Coronary artery (tissue), 2 donors: ENCODE data around the gene BABAM2.

Experiments
- DNase-seq: peaks from one replicate; pipeline ENCODE4 v3.0.0-alpha.2; 2017; ENCODE audit warnings: low spot score
- H3K27ac ChIP-seq, 2 donors: fragments of 200-600 bp; sonication (generic); one replicate each; pipeline ENCODE4 v1.5.1; 2016 to 2019
- H3K4me3 ChIP-seq: fragments of 200-600 bp; sonication (generic); 2 replicates; pipeline ENCODE4 v1.5.1; 2016; ENCODE audit warnings: mild to moderate bottlenecking, moderate library complexity
- TF ChIP-seq, protein P1 (sequence below): fragments of 200-600 bp; sonication (generic); IDR thresholded peaks from one replicate; pipeline ENCODE4 v1.5.1; 2019; ENCODE audit warnings: antibody characterized with exemption

The BABAM2 gene

DNA sequence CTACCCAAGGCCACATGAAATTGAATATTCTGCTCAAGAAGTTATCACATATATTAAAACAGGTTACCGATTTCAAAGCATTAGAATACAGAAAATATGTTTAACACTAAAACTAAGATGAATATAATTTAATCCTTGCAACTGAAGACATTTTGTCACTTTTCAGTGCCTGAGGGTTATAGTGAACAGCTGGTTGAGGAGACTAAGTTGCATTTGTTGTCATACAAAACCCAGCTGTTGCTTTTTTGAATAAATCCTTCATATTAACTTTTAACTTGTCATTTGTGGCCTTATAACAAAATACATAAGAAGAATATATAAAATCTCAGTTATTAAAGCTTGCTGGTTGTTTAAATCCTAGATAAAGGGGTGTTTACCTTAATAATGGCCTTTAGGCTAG is 37.8 kb upstream of the BABAM2 start:
- DNase-seq = no peak
- TF ChIP-seq, protein P1, sequence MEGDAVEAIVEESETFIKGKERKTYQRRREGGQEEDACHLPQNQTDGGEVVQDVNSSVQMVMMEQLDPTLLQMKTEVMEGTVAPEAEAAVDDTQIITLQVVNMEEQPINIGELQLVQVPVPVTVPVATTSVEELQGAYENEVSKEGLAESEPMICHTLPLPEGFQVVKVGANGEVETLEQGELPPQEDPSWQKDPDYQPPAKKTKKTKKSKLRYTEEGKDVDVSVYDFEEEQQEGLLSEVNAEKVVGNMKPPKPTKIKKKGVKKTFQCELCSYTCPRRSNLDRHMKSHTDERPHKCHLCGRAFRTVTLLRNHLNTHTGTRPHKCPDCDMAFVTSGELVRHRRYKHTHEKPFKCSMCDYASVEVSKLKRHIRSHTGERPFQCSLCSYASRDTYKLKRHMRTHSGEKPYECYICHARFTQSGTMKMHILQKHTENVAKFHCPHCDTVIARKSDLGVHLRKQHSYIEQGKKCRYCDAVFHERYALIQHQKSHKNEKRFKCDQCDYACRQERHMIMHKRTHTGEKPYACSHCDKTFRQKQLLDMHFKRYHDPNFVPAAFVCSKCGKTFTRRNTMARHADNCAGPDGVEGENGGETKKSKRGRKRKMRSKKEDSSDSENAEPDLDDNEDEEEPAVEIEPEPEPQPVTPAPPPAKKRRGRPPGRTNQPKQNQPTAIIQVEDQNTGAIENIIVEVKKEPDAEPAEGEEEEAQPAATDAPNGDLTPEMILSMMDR = no peak
- Histone ChIP-seq H3K4me3 (no peak overlapping the region), H3K27ac (no peak overlapping the region)

DNA sequence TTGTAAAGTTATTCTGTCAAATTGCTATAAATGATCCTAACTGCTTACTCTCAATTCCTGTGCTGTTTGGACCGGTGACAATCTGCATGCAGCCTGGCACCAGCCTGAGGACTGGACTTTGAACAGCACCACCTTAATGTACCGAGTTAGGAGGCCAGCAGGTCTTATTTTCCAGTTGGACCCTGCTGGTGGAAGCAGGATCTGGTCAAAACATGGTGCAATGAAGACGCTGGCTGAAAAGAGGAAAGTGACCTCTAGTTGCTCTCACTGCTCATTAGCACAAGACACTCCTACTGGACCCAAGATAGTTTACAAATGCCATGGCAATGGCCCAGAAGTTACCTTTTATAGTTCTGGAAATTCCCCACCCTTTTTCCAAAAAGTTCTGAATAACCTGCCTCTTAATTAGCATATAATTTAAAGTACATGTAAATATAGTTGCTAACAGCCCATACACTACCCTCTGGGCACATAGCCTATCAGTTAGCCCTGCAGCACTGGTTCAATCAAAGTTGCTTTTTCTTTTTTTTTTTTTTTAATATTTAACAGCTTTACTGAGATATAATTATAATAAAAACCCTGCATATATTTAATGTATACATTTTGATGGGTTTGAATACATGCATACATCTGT is 36.2 kb upstream of the BABAM2 start:
- no peak for DNase-seq
- H3K27ac ChIP-seq = no peak overlapping the region
- TF ChIP-seq, protein P1 = no peak
- H3K4me3 ChIP-seq = no peak overlapping the region

- TF ChIP-seq, protein P1 = no peak
- Histone ChIP-seq H3K4me3 (no peak overlapping the region), H3K27ac (no peak overlapping the region)
- DNase-seq = no peak
Observed at GRCh38 chr2:27855476-27855875, 35.1 kb upstream of the BABAM2 start.

DNA sequence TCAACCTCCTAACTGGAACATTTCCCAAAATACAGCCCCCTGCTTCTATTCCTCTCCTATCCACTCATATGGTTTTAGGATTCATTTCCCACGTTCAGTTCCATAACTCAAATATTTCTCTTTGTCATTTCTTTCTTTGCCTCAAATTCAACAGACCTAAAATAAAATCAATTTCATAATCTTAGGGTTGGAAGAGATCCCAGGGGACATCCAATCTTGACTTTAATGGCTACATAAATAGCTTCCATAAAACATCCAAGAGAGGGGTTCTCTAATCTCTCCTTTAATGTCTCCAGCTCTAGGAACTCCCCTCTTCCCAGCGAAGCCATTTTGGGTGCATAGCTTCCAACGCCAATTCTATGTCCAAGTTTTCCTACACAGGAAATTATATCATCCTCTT is 34.1 kb upstream of the BABAM2 start:
- no peak overlapping the region for H3K4me3 ChIP-seq
- TF ChIP-seq, protein P1 = no peak
- H3K27ac ChIP-seq = no peak overlapping the region
- DNase-seq = no peak

GRCh38 chr2:27856956-27857355 is 33.6 kb upstream of the BABAM2 start:
- no peak for DNase-seq
- Histone ChIP-seq H3K4me3 (no peak overlapping the region), H3K27ac (no peak overlapping the region)
- TF ChIP-seq, protein P1 = no peak

- Histone ChIP-seq H3K4me3 (no peak overlapping the region), H3K27ac (no peak overlapping the region)
- TF ChIP-seq, protein P1 = no peak
- no peak for DNase-seq
Observed at GRCh38 chr2:27857417-27858172, 32.9 kb upstream of the BABAM2 start.

DNA sequence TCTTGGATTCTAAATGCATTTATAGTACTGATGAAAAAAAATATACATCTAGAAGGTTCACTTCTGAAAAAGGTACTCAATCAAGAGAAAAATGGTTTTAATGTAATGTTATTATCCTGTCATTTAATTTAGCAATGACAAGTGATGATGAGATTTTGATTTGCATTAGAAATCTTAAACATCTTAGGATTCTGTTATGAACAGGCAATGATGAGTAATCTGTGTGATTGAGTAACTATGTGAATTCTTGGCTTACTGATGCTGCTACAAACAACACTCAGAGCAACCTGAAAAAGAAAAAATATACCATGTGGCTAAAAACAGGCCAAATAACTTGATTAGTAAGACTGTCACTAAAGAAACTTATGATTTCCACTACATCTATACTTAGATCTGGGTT is 30.4 kb upstream of the BABAM2 start:
- no peak overlapping the region for H3K27ac ChIP-seq
- no peak for DNase-seq
- no peak overlapping the region for H3K4me3 ChIP-seq
- TF ChIP-seq, protein P1 = no peak
